Measurements from ENCODE around the gene CCDC149.

- TF ChIP-seq CTCF (IDR thresholded peaks at IDR 0.05 in 2 of 3, conservative IDR thresholded peaks at IDR 0.05 in 1 of 3; ENCODE audit: borderline replicate concordance in 1 of 3, insufficient read depth in 1 of 3, low read depth in 2 of 3, low read length in 2 of 3) (no peak), CEBPB (IDR thresholded peaks at IDR 0.05; ENCODE audit: low read depth) (no peak), EZH2phosphoT487 (IDR thresholded peaks at IDR 0.05; ENCODE audit: borderline replicate concordance) (no peak), EZH2 (IDR thresholded peaks at IDR 0.05) (no peak)
These were observed 81.2 kb downstream of the CCDC149 start for GRCh38 chr4:24831637-24832036.
